T-helper 22 cell (primary cell): ENCODE results near the gene FAN1.
"Not testable (repeated sequence)": the region's sequence is repeated elsewhere in the genome, so short reads cannot be mapped to it uniquely, and the experiment has no call there.

Source experiments
- DNase-seq: peaks from one replicate; pipeline ENCODE4 v3.0.0-alpha.2; 2020; ENCODE audit warnings: low read depth

Gene FAN1

DNA sequence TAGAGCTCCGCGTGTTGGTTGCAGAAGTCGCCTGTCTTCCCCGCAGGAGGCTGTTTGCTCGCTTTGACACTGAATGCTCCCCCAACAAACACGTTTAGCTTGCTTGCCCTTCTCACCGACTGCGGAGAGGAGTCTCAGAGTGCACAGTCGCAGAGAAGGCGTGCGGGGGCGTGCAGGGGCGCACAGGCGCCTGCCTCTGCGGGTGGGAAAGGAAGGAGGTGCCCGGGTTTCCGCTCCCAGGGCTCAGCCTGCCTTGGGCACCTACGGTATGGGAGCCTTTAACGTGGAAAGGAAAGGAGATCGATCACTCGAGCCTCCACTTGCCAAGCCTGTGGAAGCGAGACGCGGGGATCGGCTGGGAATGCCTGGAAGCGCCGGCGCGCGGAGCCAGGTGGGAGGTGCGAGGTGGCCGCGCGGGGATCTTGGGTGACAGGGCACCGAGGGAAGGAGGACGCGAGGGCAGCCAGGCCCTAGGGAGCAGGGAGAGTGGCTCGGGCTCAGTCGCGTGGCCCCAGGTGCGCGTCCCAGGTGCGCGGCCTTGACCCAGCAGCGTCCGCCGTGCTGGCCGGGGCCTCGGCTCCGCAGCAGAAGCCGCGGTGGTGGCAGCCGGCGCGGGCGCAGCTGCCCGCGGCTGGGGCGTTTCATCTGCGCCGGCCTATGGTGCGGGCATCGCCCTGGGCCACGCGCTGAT, at the start of gene FAN1:
Gene FAN1 (plus strand): TSS at position 419 of the 691 bp plus-strand sequence. CDS start 749 bp downstream, outside the sequence.
- DNase-seq: peak; percentile 53

DNA sequence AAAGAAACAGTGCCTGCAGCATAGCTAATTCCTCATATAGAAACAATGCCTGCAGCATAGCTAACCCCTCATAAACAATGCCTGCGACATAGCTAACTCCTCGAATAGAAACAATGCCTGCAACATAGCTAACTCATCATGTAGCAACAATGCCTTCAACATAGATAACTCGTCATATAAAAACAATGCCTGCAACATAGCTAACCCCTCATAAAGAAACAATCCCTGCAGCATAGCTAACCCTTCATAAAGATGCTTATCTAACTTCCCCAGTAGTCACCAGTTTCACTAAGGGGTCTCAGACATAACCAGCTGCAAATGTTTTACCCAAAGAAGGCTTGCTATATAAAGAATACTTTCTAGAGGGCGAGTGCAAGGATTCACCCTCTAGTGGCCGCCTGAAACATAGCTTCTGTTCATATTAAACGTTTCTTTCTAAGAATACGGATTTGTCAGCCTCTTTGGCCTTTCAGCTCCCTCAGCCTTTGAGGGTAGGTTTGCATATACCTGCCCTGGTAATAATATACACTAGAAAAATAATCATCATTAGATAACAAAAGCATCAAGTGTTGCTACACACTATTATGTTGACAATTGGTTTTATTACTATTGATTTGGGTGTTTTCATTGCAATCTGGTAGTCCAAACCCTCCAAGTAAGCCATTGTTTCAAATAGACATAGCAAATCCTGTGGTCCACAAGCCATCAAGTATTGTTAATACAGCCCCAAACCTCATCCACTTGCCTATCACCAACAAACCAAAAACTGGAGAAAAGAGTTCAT, 44.4 kb upstream of the FAN1 start:
- DNase-seq: no peak

DNA sequence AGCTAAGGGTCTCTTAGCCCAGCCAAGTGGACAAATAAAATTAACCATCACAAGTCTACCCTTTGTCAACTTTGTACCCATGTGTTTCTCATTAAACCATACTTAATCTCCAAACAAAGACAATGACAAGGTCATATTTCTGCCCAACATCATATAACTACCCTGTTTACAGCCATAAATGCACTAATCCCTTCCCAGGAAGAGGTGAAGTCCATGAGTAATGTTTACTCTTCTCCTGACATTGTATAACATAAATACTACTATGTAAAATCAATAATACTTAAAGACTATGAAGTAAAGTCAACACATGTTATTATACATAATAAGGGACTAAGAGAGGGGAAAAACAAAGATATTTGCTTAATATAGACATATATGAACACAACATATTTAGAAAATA, 38.5 kb upstream of the FAN1 start:
- no peak for DNase-seq

DNA sequence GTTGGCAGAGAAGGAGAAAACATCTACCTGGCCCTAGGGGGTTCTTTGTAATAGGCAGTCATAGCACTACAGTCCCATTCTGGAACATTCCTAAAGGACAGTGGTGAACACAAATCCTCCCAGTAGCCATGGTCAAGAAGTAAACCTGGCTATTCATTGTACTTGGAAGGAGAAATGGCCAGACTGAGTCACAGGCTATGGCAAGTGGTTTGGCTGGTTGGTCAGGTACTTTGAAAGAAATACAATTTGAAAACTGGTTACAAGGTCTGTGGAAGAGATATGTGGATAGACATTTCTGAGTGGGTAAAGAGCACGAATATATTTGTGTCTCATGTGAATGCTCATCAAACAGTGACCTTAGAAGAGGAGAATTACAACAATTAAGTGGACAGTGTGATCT, 33.0 kb upstream of the FAN1 start:
- DNase-seq: no peak

DNA sequence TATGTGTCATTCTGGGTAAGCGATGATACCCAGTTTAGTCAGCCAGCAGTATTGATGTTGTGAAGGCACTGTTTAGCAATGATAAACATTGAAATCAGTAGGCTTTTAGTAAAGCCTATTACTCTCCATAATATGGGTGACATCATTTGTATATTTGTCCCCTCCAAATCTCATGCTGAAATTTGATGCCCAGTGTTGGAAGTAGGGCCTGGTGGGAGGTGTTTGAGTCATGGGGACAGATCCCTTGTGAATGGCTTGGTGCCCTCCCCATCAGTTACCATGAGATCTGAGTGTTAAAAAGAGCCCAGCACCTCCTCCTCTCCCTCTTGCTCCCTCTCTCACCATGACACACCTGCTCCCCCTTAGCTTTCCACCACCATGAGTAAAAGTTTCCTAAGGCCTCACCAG, 31.4 kb upstream of the FAN1 start:
- DNase-seq: no peak

DNA sequence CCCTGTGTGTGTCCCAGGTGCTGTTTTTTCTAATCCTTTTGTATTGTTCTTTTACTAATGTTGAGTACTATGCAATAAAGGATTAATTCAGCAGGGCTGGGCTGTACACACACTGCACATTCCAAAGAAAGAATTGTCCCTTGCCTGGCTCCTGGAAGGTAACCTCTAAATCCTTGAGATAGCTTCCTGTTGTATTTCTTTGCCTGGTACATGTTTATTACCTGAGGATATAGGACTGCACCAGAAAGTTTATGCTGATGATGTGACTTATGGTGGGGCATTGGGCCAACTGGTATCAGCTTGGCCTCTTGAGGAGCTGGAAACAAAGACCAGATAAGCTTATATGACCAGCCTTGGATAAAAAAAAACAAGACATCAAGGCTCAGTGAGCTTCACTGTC, 26.6 kb upstream of the FAN1 start:
- DNase-seq: no peak

DNA sequence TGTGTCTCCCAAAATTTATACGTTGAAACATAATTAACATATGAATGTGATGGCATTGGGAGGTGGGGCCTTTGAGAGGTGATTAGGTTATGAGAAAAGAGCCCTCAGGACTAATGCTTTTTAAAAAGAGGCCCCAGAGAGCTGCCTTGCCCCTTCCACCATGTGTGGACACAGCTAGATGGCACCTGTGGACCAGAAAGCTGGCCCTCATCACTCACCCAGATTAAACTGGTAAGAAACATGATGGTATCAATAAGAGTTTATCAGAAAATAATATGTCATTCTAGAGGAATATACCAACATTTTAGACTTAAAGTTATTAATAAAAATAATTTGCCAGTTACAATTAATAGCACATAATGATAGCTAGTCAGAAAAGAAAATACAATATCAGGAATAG, 25.2 kb upstream of the FAN1 start:
- no peak for DNase-seq

DNA sequence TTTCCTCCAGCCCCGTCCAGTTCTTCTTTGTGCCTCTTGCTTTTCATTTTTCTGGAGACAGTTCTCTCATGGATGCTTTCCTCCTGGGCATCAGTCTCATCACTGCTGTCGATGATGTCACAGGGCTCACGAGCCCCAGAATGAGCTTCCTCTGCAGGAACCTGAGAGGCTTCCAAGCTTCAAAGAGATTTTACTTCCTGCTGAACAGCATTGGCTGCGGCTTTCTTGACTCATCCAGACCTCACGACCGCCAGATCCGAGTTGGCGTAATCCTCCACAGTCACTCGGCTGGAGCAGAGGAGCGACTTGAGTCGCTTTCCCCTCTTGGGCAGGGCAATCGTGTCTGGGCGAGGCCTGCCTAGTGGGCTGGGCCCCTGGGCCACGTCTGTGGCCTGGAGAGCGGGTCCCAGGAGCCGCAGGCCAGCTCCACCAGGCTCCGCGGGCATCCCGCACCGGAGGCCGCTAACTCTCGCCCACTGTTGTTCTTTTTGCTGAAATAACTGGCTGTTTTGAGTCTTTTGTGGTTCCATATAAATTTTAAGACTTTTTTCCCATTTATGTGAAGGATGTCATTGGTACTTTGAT, 20.8 kb upstream of the FAN1 start:
- DNase-seq: no peak

DNA sequence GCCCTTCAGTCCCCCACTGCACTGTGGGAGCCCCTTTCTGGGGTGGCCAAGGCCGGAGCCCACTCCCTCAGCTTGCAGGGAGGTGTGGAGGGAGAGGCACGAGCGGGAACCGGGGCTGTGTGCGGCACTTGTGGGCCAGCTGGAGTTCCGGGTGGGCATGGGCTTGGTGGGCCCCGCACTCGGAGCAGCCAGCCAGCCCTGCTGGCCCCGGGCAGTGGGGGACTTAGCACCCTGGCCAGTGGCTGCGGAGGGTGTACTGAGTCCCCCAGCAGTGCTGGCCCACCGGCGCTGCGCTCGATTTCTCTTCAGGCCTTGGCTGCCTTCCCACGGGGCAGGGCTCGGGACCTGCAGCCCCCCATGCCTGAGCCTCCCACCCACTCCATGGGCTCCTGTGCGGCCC, 20.0 kb upstream of the FAN1 start:
- not testable (repeated sequence) for DNase-seq

DNA sequence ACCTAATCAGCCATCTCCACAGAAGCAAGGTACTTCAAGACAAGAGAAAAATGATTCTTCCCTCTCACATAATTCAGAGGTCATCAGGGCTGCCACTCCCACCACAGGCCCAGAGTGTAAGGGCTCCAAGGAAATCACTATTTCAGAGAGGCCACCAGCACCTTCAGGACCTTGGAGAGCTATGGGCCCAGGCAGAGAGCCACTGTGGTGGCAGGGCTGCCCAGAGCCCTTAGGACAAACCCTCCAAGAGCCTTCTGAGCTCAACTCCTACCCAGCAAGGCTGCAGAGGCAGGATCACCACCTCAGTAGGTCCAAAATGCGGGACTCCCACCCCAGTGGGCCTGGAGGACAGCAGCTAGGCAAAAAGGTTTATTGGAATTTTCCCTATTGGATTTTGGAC, 17.9 kb upstream of the FAN1 start:
- DNase-seq: no peak

DNA sequence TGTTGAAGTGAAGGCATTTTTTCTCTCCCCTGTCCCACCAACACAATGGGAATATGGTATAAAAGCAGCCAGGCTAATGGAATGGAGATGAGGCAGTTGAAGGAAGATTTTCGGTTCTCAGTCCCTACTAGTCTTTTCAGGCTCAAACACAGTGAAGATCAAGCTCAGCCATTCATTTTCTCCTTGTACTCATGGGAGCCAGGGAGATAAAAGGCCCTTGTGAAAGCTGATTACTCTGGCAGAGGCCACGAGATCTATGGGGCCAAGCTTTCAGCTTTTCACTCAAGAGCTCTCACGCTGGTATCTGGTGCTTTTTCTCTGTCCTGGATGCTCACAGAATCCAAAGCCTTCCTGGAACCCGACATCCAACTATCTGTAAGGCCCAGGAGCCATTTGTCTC, 14.5 kb upstream of the FAN1 start:
- DNase-seq: no peak

DNA sequence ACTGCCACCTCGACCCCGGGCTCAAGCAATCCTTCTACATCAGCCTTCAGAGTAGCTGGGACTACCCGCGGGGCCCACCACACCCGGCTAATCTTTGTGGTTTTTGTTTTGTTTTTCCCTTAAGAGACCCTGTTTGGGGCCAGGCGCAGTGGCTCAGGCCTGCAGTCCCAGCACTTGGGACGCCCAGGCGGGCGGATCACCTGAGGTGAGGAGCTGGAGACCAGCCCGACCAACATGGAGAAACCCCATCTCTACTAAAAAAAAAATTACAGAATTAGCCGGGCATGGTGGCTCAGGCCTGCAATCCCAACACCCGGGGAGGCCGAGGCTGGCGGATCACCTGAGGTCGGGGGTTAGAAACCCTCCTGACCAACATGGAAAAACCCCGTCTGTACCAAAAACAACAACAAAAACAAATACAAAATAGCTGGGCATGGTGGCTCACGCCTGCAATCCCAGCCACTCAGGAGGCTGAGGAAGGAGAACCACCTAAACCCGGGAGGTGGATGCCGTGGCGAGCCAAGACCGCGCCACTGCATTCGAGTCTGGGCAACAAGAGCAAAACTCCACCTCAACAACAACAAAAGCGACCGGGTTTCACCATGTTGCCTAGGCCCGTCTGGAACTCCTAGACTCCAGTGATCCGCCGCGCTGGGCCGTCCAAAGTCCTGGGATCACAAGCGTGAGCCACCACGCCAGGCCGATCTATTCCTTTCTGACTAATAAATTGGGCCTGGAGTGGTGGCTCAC, 8.1 kb upstream of the FAN1 start:
- DNase-seq: no peak

DNA sequence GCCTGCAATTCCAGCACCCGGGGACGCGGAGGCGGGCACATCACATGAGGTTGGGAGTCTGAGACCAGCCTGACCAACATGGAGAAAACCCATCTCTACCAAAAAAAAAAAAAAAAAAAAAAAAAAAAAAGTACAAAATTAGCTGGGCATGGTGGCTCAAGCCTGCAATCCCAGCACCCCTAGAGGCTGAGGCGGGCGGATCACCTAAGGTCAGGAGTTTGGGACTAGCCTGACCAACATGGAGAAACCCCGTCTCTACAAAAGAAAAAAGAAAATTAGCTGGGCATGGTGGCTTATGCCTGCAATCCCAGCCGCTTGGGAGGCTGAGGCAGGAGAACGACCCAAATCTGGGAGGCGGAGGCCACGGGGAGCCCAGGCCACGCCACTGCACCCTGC, 7.5 kb upstream of the FAN1 start:
- no peak for DNase-seq

DNA sequence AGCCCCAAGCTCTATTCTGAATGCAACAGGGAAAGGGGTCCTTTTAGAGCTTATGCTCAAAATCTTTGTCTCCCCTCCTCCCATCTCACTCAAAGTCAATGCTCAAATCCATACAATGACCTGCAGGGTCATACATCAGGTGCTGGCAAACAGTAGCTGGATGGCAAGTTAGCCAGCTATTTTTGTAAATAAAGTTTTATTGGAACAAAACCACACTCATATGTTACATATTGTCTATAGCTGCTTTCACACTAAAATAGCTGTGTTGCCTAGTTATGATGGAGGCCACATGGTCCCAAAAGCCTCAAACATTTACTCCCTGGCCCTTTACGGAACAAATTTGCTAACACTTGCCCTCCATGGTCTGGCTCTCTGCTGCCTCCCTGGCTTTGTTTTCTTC, 1.8 kb upstream of the FAN1 start:
- no peak for DNase-seq

DNA sequence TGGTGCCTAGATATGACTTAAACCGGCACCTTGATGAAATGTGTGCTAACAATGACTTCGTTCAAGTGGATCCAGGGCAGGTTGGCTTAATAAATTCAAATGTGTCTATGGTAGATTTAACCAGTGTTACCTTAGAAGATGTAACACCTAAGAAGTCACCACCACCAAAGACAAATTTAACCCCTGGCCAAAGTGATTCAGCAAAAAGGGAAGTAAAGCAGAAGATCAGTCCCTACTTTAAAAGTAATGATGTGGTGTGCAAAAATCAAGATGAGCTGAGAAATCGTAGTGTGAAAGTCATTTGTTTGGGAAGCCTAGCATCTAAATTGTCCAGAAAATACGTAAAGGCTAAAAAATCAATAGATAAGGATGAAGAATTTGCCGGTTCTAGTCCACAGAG, 1.1 kb downstream of the FAN1 start:
- no peak for DNase-seq

DNA sequence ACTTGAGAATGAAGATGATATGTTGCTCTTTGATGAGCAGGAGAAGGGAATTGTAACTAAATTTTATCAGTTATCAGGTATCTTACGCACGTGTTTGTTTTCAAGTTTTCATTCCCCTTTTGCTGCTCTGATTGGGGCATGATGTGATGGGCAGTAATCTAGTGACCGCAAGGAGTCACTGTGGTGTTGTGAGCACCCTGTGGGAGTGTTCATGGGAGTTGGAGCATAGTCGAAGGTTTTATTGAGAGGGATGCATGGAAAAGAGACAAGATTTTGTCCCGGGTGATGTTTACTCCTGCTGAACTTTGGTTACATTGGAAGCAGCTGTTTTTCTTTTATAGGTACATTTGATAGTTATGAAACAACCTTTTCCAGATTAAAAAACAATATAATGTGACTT, 2.1 kb downstream of the FAN1 start:
- no peak for DNase-seq

DNA sequence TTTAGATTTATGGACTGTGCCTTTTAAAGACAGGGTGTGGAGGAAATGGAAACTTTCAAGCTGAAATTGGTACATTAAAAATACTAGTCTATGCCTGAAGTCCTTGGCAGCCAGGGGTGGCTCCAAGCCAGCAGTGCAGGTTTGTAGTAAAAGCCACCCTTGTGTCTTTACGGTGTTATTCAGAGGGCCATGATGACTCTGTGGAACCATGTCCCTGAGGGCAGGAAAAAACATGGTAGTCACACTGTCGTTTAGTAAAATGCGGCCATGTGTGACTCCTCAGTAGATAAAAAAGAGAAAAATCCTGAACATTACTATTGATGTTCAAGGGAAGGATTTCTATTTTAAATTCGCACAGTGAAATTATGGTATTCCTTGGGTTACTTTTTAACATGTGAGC, 2.7 kb downstream of the FAN1 start:
- no peak for DNase-seq

DNA sequence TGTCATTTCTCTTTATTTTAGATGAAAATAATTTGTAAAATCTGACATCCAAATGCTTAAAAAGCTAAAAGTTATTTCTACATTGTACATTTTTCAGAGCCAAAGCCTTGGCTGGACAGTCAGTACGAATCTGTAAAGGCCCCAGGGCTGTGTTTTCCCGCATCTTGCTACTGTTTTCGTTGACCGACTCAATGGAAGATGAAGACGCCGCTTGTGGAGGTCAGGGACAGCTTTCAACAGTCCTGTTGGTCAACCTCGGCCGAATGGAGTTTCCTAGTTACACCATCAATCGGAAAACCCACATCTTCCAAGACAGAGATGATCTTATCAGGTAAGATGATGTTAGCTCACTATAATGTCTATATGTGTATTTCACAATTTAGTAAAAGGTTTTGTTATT, 10.0 kb downstream of the FAN1 start:
- DNase-seq: no peak

DNA sequence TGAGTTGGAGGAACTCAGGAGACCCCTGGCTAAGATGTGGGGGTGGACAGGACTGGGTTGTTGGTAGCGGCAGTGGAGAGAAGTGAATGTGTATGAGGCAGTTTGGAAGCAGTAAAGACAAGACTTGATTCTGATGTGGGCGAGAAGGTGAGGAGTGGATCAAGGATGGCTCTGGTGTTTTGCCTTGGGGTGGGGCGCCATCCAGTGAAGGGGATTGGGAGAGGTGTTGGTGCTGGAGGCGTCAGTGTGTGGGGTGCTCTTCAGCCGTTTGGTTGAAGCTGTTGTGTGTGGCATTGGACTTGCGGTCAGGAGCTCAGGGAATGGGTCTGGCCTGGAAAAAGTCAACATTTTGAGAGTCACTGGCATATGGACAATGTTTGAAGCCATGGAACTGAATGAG, 13.3 kb downstream of the FAN1 start:
- no peak for DNase-seq

DNA sequence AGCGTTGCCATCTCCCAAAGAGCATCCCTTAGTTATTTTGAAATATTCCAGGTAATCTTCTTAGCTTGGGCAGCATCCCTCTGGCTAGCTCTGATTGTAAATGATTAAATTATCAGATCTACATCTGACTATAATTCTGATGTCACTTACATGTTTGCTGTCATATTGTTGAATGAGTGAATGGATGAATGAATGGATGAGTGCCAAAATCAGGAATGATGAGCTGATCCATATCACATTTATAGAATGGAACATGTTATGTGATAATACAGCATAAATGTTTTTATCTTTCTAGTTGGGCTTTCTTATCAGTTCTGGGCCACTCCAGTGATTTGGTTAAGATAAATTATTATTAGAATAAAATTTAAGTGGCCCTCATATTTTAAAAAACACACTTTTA, 14.0 kb downstream of the FAN1 start:
- DNase-seq: no peak

DNA sequence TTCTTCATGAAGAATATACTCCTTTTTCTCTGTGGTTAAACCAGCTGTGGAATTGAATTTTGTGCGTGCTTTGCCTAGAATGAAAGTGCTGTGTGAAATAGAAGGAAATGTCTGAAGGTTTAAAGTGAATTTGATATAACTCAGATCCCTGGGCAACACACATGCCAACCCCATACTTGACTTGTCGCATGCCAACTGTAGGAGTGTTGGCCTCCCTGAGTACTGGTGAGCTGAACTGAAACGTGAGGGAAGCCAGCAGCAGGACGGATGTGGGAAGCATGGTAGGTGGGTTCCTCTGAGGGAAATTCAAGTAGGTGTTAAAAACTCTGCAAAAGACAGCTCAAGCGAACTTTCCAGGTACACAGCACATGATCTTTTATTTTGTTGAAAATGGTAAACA, 14.7 kb downstream of the FAN1 start:
- no peak for DNase-seq

DNA sequence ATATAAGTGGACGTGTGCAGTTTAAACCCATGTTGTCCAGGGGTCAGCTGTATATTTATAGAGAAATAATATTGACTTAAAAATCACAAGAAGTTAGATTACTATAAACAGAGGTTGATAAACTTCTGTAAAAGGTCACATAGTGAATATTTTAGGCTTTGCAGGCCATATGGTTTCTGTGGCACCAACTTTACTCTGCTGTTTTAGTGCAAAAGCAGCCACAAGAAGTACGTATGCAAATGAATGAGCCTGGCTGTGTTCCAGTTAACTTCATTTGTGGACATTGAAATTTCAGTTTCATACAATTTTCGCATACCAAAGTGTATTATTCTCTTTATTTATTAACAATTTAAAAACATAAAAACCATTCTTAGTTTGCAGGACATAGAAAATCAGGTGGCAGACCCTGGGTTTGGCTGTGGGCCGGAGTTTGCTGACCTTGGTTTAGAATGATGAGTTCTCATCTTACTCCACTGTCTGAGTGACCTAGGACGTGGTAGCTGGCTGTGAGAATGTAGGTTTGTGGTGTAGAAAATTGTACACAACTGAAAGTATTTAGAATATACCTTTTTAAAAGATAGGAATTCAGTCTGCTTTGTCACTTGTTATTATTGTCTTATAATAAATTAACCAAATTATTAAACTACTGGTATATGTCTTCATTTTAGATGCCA, 16.3 kb downstream of the FAN1 start:
- no peak for DNase-seq
